Measurements from ENCODE around the gene SLC38A10. TPM values are rescaled to one million over a fixed set of nuclear protein-coding genes. Genes with fewer than 3 reads are reported as not detected.

Gene SLC38A10
- total RNA-seq (10 to 100 TPM; 61.9 to 79.6 TPM), polyA plus RNA-seq (100 to 1,000 TPM in 1 of 2 donors, 10 to 100 TPM in 1; 22.3 to 118 TPM)
- long read RNA-seq, donor 1, full-length matches to known transcripts, result 51 of 204 reads
- long read RNA-seq, donor 1, partial matches to known transcripts, result 73 of 204 reads
- long read RNA-seq, donor 1, other reads (novel, unspliced or antisense), result 80 of 204 reads
- long read RNA-seq, donor 2, full-length matches to known transcripts, result 61 of 192 reads
- long read RNA-seq, donor 2, partial matches to known transcripts, result 17 of 192 reads
- long read RNA-seq, donor 2, other reads (novel, unspliced or antisense), result 114 of 192 reads

- peak; percentile 95 to 98 for DNase-seq
- no peaks in the 10 kb centered on the region for H3K9me3 ChIP-seq (ENCODE audit: control insufficient read depth, low read length)
- intact Hi-C loops (cut with DNase I), result loop anchor here (2.0 to 5.0 kb wide), 2 partner anchors 97 to 190 kb away; no protein-coding TSS in a partner anchor
- H3K4me1 ChIP-seq (ENCODE audit: control insufficient read depth in 1 of 2, insufficient read depth in 2 of 2, low read length in 2 of 2), result no peaks in the 10 kb centered on the region
- peak within 1 kb of the TSS; percentile 1 to 59 for H3K27ac ChIP-seq (ENCODE audit: low read depth in 1 of 2, low read length in 2 of 2)
- ATAC-seq (ENCODE audit: low FRiP score), result peak; percentile 95
- no peaks in the 10 kb centered on the region for H3K27me3 ChIP-seq (ENCODE audit: control insufficient read depth in 1 of 2, insufficient read depth in 2 of 2, low read length in 1 of 2)
- WGBS, 2 donors, result 0% methylated on average over 49 to 59 of the region's 59 CpGs
- H3K36me3 ChIP-seq (ENCODE audit: control insufficient read depth in 1 of 2, insufficient read depth in 2 of 2, low read length in 1 of 2), result no peaks in the 10 kb centered on the region
- H3K4me3 ChIP-seq (ENCODE audit: low read length in 2 of 2), result peak within 1 kb of the TSS; percentile 38 to 71
Measured at GRCh38 chr17:81295031-81295675, at the start of gene SLC38A10. TSS of gene SLC38A10 (minus strand) at chr17:81295307. CDS start at chr17:81294921, 386 bp downstream.

DNA sequence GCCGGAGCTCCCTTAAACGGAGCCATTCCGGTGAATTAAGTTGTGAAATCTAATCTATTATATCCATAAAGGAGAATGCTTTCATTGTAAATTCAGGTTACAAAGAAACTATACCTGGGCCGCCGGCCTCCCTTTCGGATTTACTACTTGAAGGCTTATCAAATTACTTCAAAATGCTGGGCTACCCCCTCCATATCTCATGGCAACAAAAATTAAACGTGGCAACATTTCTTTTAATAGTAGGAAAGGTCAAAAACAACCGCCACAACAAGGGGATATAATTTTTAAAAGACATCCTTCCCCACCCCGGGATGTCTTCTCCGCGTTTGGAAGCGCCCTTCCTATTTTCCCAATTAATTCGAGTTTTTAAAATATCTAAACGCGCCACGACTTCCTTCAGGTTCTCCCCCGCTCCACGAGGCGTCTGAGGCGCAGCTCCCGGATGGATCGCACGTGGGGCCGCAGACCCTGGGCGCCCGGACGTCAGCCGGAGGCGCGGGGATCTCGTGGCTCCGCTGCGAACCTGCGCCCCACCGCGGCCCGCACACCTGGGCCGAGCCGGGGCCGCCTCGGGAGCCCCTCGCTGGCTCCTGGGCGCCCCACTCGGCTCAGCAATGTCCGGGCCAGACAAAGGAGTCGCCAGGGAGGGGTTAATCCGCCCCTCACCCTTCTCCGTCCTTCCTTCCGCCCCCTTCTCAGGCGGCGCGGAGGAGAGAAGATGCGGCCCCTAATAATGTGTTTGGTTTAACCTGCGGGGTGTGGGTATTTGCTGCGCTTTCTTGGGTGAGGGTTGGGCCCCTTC, 47.4 kb upstream of the SLC38A10 start:
- H3K4me1 ChIP-seq (ENCODE audit: control insufficient read depth in 1 of 2, insufficient read depth in 2 of 2, low read length in 2 of 2), result no peaks in the 10 kb centered on the region
- peak in 1 of 2 donors; percentile 74 for DNase-seq
- H3K36me3 ChIP-seq (ENCODE audit: control insufficient read depth in 1 of 2, insufficient read depth in 2 of 2, low read length in 1 of 2), result no peaks in the 10 kb centered on the region
- H3K4me3 ChIP-seq (ENCODE audit: low read length in 2 of 2), result peak overlapping the region; percentile 70 to 91
- H3K27me3 ChIP-seq (ENCODE audit: control insufficient read depth in 1 of 2, insufficient read depth in 2 of 2, low read length in 1 of 2), result no peaks in the 10 kb centered on the region
- WGBS, 2 donors, result 45 to 55% methylated on average over 45 to 55 of the region's 55 CpGs
- peak overlapping the region in 1 of 2 donors; percentile 55 for H3K27ac ChIP-seq (ENCODE audit: low read depth in 1 of 2, low read length in 2 of 2)
- no peak for ATAC-seq (ENCODE audit: low FRiP score)
- intact Hi-C loops (cut with DNase I), result no loop called here
- no peaks in the 10 kb centered on the region for H3K9me3 ChIP-seq (ENCODE audit: control insufficient read depth, low read length)

GRCh38 chr17:81341516-81342268, 46.6 kb upstream of the SLC38A10 start:
- Histone ChIP-seq H3K27ac (ENCODE audit: low read depth in 1 of 2, low read length in 2 of 2) (no peak overlapping the region), H3K27me3 (ENCODE audit: control insufficient read depth in 1 of 2, insufficient read depth in 2 of 2, low read length in 1 of 2) (no peaks in the 10 kb centered on the region), H3K4me1 (ENCODE audit: control insufficient read depth in 1 of 2, insufficient read depth in 2 of 2, low read length in 2 of 2) (no peaks in the 10 kb centered on the region), H3K36me3 (ENCODE audit: control insufficient read depth in 1 of 2, insufficient read depth in 2 of 2, low read length in 1 of 2) (no peaks in the 10 kb centered on the region), H3K9me3 (ENCODE audit: control insufficient read depth, low read length) (no peaks in the 10 kb centered on the region), H3K4me3 (ENCODE audit: low read length in 2 of 2) (no peak overlapping the region)
- DNase-seq (no peak), ATAC-seq (ENCODE audit: low FRiP score) (no peak)
- intact Hi-C loops (cut with DNase I), result no loop called here
- WGBS, 2 donors, result 40 to 45% methylated on average over 78 to 83 of the region's 83 CpGs

DNA sequence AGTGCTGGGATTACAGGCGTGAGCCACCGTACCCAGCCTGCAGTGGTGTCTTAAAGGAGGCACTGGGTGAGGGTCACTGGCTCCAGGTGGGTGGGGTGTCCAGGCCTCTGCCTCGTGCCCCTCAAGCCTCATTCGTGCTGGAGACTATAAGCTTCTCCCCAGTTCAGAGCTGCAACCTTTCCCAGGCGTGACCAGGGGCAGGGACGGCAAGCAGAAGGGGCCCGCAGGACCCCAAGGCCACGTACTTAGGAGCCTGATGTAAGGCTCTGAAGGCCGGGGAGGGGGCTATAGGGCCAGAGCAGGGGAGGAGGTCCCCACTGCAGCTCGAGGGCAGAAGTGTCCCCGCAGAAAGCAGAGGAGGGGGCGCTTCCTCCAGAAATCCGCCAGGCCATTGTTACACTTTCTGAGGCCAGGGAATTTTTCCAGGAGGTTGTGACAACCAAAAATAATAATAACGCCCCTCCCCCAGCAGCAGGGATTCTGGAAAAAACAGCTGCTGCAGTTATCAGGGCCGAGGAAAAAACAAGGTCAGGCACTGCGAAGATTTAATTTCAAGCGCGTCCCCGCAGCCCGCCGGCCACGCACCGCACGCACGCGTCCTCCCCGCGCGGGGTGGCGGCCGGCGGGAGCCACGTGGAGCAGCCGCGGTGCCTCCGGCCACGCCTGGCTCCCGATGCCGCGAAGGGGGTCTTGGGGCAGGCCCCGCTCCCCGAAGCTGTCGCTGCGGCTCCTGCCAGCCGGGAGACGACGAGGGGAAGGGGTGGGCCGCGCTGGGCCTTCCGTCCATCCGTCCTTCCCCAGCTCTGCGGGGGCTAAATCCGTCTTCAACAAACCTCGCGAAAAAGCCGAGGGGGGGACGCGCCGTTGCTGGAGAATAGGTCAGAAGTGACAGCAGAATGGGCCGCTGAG, 45.8 kb upstream of the SLC38A10 start:
- no peak for ATAC-seq (ENCODE audit: low FRiP score)
- no peaks in the 10 kb centered on the region for H3K36me3 ChIP-seq (ENCODE audit: control insufficient read depth in 1 of 2, insufficient read depth in 2 of 2, low read length in 1 of 2)
- WGBS, 2 donors, result 20 to 28% methylated on average over 47 to 60 of the region's 60 CpGs
- intact Hi-C loops (cut with DNase I), result no loop called here
- no peaks in the 10 kb centered on the region for H3K4me1 ChIP-seq (ENCODE audit: control insufficient read depth in 1 of 2, insufficient read depth in 2 of 2, low read length in 2 of 2)
- DNase-seq, result no peak
- no peak overlapping the region for H3K27ac ChIP-seq (ENCODE audit: low read depth in 1 of 2, low read length in 2 of 2)
- H3K9me3 ChIP-seq (ENCODE audit: control insufficient read depth, low read length), result no peaks in the 10 kb centered on the region
- H3K27me3 ChIP-seq (ENCODE audit: control insufficient read depth in 1 of 2, insufficient read depth in 2 of 2, low read length in 1 of 2), result no peaks in the 10 kb centered on the region
- no peak overlapping the region for H3K4me3 ChIP-seq (ENCODE audit: low read length in 2 of 2)

- H3K4me1 ChIP-seq (ENCODE audit: control insufficient read depth in 1 of 2, insufficient read depth in 2 of 2, low read length in 2 of 2), result no peaks in the 10 kb centered on the region
Measured at GRCh38 chr17:81339534-81340296, 44.6 kb upstream of the SLC38A10 start.

GRCh38 chr17:81339191-81339533, 44.1 kb upstream of the SLC38A10 start:
- no peaks in the 10 kb centered on the region for H3K9me3 ChIP-seq (ENCODE audit: control insufficient read depth, low read length)
- ATAC-seq (ENCODE audit: low FRiP score), result no peak
- H3K27me3 ChIP-seq (ENCODE audit: control insufficient read depth in 1 of 2, insufficient read depth in 2 of 2, low read length in 1 of 2), result no peaks in the 10 kb centered on the region
- H3K36me3 ChIP-seq (ENCODE audit: control insufficient read depth in 1 of 2, insufficient read depth in 2 of 2, low read length in 1 of 2), result no peaks in the 10 kb centered on the region
- H3K4me1 ChIP-seq (ENCODE audit: control insufficient read depth in 1 of 2, insufficient read depth in 2 of 2, low read length in 2 of 2), result no peaks in the 10 kb centered on the region
- intact Hi-C loops (cut with DNase I), result loop anchor here in 1 of 2 donors (5.0 kb wide), 1 partner anchor 82 kb away; no protein-coding TSS in a partner anchor
- WGBS, 2 donors, result 75 to 81% methylated on average over 4 of the region's 4 CpGs
- no peak overlapping the region for H3K27ac ChIP-seq (ENCODE audit: low read depth in 1 of 2, low read length in 2 of 2)
- no peak for DNase-seq
- H3K4me3 ChIP-seq (ENCODE audit: low read length in 2 of 2), result no peak overlapping the region

More at GRCh38 chr17:81339534-81340296, 44.6 kb upstream of the SLC38A10 start:
- H3K9me3 ChIP-seq (ENCODE audit: control insufficient read depth, low read length), result no peaks in the 10 kb centered on the region
- intact Hi-C loops (cut with DNase I), result loop anchor here in 1 of 2 donors (5.0 kb wide), 1 partner anchor 82 kb away; no protein-coding TSS in a partner anchor
- H3K27me3 ChIP-seq (ENCODE audit: control insufficient read depth in 1 of 2, insufficient read depth in 2 of 2, low read length in 1 of 2), result no peaks in the 10 kb centered on the region
- H3K36me3 ChIP-seq (ENCODE audit: control insufficient read depth in 1 of 2, insufficient read depth in 2 of 2, low read length in 1 of 2), result no peaks in the 10 kb centered on the region
- no peak overlapping the region for H3K27ac ChIP-seq (ENCODE audit: low read depth in 1 of 2, low read length in 2 of 2)
- H3K4me3 ChIP-seq (ENCODE audit: low read length in 2 of 2), result no peak overlapping the region
- ATAC-seq (ENCODE audit: low FRiP score), result no peak
- WGBS, 2 donors, result 80% methylated on average over 9 to 11 of the region's 11 CpGs
- no peak for DNase-seq
